ENCODE results near the gene SDK2. TPM values are rescaled to one million over a fixed set of nuclear protein-coding genes. Genes with fewer than 3 reads are reported as not detected.

The SDK2 gene
- total RNA-seq, 1 donor from 2014 or later = 31.2 TPM

- TF ChIP-seq CTCF (conservative IDR thresholded peaks at IDR 0.05) = no peak
- DNase-seq (ENCODE audit: low read depth, low spot score) = no peak
- H3K4me1 Mint-ChIP-seq = peaks cover 57% of the 10 kb centered on the region
- no peaks in the 10 kb centered on the region for H3K9me3 Mint-ChIP-seq
- no peak overlapping the region for H3K27ac Mint-ChIP-seq (ENCODE audit: unreplicated experiment)
- peaks cover 5% of the 10 kb centered on the region for H3K27me3 Mint-ChIP-seq (ENCODE audit: low read depth)
- H3K4me3 Mint-ChIP-seq = peak overlapping the region; percentile 92
- H3K36me3 Mint-ChIP-seq (ENCODE audit: low read depth) = peaks cover under 1% of the 10 kb centered on the region
Measured at GRCh38 chr17:73642659-73643000, 1.6 kb downstream of the SDK2 start.

DNA sequence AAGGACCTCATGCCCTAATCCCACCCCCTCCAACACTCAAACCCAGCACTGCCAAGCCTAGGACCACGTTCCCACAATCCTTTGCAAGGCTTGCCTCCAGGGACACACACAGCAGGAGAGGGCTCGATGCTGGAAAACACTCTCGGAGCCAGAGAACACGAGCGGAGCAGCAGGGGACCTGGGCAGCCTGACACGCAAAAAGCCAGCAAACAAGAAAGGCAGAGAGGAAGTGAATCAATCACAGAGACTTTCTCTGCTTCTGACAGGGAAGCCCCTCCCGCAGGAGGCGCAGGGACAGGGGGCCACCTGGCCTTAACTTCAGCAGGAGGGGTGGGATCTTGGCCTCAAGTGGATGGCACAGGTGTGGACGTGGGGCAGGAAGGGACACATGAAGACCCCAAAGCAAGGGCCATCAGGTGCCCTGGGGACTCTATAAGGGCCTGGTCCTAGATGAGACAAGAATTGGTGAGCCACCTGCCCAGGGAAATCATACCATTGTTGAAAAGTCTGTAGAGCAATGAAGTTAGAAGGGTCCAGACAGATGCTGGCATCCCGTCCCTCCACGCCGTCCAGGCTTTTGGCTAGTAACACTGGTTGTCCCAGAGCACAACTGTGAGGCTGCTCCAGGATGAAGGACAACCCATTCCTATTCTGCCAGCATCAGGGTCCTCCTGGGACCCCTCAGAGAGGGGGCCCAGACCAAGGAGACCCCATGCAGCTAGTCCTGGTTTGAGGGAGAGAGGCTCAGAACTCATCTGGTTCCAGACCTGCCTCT lies 2.2 kb downstream of the SDK2 start:
- Mint-ChIP-seq H3K4me1 (peaks cover 59% of the 10 kb centered on the region), H3K4me3 (peak overlapping the region; percentile 92), H3K27ac (ENCODE audit: unreplicated experiment) (peak overlapping the region; percentile 70), H3K9me3 (no peaks in the 10 kb centered on the region), H3K27me3 (ENCODE audit: low read depth) (peaks cover under 1% of the 10 kb centered on the region), H3K36me3 (ENCODE audit: low read depth) (peaks cover 2% of the 10 kb centered on the region)
- no peak for TF ChIP-seq CTCF (conservative IDR thresholded peaks at IDR 0.05)
- no peak for DNase-seq (ENCODE audit: low read depth, low spot score)

GRCh38 chr17:73640691-73641090 lies 3.6 kb downstream of the SDK2 start:
- no peak for DNase-seq (ENCODE audit: low read depth, low spot score)

DNA sequence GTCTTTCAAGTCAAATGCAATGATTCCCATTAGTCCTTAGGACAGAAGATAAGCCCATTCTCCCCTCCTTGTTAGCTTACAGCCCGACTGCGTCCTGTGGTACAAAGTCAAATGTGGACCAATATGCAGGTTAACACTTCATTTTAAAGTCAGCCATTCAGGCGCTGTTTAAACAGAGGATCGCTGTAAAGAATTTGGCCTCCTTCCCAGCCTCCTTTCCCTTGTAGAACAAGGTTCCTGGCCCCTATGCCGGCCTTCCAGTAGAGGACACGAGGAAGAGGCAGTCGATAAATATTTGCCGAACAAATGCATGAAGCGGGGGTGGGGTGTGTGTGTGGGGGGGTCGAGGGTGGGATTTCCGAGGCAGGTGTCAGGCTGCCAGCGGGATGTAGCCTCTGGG lies 4.3 kb downstream of the SDK2 start:
- no peak overlapping the region for H3K27ac Mint-ChIP-seq (ENCODE audit: unreplicated experiment)
- no peak for DNase-seq (ENCODE audit: low read depth, low spot score)
- peaks cover 2% of the 10 kb centered on the region for H3K36me3 Mint-ChIP-seq (ENCODE audit: low read depth)
- TF ChIP-seq CTCF (conservative IDR thresholded peaks at IDR 0.05) = no peak
- peaks cover 57% of the 10 kb centered on the region for H3K4me1 Mint-ChIP-seq
- no peaks in the 10 kb centered on the region for H3K9me3 Mint-ChIP-seq
- peak overlapping the region; percentile 75 for H3K4me3 Mint-ChIP-seq
- H3K27me3 Mint-ChIP-seq (ENCODE audit: low read depth) = no peaks in the 10 kb centered on the region

More at GRCh38 chr17:73640691-73641090, 3.6 kb downstream of the SDK2 start:
- TF ChIP-seq CTCF (conservative IDR thresholded peaks at IDR 0.05) = no peak
- peaks cover 2% of the 10 kb centered on the region for H3K36me3 Mint-ChIP-seq (ENCODE audit: low read depth)
- no peaks in the 10 kb centered on the region for H3K27me3 Mint-ChIP-seq (ENCODE audit: low read depth)
- H3K4me3 Mint-ChIP-seq = peak overlapping the region; percentile 92
- no peak overlapping the region for H3K27ac Mint-ChIP-seq (ENCODE audit: unreplicated experiment)
- H3K4me1 Mint-ChIP-seq = peaks cover 55% of the 10 kb centered on the region
- no peaks in the 10 kb centered on the region for H3K9me3 Mint-ChIP-seq

GRCh38 chr17:73639322-73639721 lies 4.9 kb downstream of the SDK2 start:
- no peak for DNase-seq (ENCODE audit: low read depth, low spot score)
- Mint-ChIP-seq H3K9me3 (no peaks in the 10 kb centered on the region), H3K4me3 (peak overlapping the region; percentile 75), H3K36me3 (ENCODE audit: low read depth) (peaks cover 2% of the 10 kb centered on the region), H3K27me3 (ENCODE audit: low read depth) (no peaks in the 10 kb centered on the region), H3K4me1 (peaks cover 57% of the 10 kb centered on the region), H3K27ac (ENCODE audit: unreplicated experiment) (no peak overlapping the region)
- no peak for TF ChIP-seq CTCF (conservative IDR thresholded peaks at IDR 0.05)
